Small intestine (tissue), 7 donors: ENCODE measurements around the gene CNOT4. TPM values are rescaled to one million over a fixed set of nuclear protein-coding genes. Genes with fewer than 3 reads are reported as not detected.
A peak's percentile ranks its signal among the peaks of the same experiment; 100 is the strongest.

Experiments
- DNase-seq, 2 donors: peaks; one replicate each; pipeline versions ENCODE4 v3.0.0 to v3.0.0-alpha.2; 2013
- FAIRE-seq: peaks from 2 replicates; lab custom pipeline; 2012; peaks lifted over from hg19 to GRCh38; lab: Jason Lieb, UNC
- H3K27ac ChIP-seq, 3 donors: one replicate each; pipeline ENCODE4 v1.5.1; 2013; ENCODE audit warnings: low read length in 2 of 3, mild to moderate bottlenecking in 2 of 3, control low read depth in 1 of 3, inconsistent platforms in 1 of 3, low read depth in 1 of 3, moderate library complexity in 1 of 3
- H3K27me3 ChIP-seq, 3 donors: one replicate each; pipeline ENCODE4 v1.6.1; 2013; ENCODE audit warnings: low read length in 3 of 3, inconsistent platforms in 1 of 3; ENCODE audit not compliant: control insufficient read depth in 3 of 3, insufficient read depth in 3 of 3
- H3K36me3 ChIP-seq, 3 donors: one replicate each; pipeline ENCODE4 v1.6.1; 2013; ENCODE audit warnings: low read length in 3 of 3, inconsistent platforms in 1 of 3, low read depth in 1 of 3, mild to moderate bottlenecking in 1 of 3, moderate library complexity in 1 of 3; ENCODE audit not compliant: control insufficient read depth in 3 of 3, insufficient read depth in 2 of 3
- H3K4me1 ChIP-seq, 3 donors: one replicate each; pipeline ENCODE4 v1.6.1; 2013; ENCODE audit warnings: low read length in 2 of 3, inconsistent platforms in 1 of 3, low read depth in 1 of 3, mild to moderate bottlenecking in 1 of 3, moderate library complexity in 1 of 3; ENCODE audit not compliant: control insufficient read depth in 3 of 3, insufficient read depth in 2 of 3
- H3K4me3 ChIP-seq, 3 donors: one replicate each; pipeline ENCODE4 v1.5.1; 2013; ENCODE audit warnings: low read length in 3 of 3, control low read depth in 1 of 3, inconsistent platforms in 1 of 3, low read depth in 1 of 3, mild to moderate bottlenecking in 1 of 3, moderate library complexity in 1 of 3
- H3K9me3 ChIP-seq, 2 donors: one replicate each; pipeline ENCODE4 v1.6.1; 2013; ENCODE audit warnings: low read depth in 1 of 2, low read length in 1 of 2; ENCODE audit not compliant: control insufficient read depth in 2 of 2, insufficient read depth in 1 of 2
- WGBS, 3 donors: extraction: QIAGEN DNeasy Blood & Tissue Kit; methylation state at CpG; one replicate each; pipeline ENCODE4 v1.1.7; 2013; 5-methylcytosine and 5-hydroxymethylcytosine counted together
- polyA plus RNA-seq, 4 donors: library from polyadenylated mRNA; stranded (reverse) in 3 of 4; unstranded in 1 of 4; fragments of 200-250 nt in 3 of 4; fragments of 120-200 nt in 1 of 4; gene quantifications; one replicate each; pipeline versions ENCODE4 v1.2.1 to v1.2.3, GENCODE V29; 2013
- donor health status: healthy with polysubstance abuse.
- donor health status: control.
- donor health status: control.
- donor health status: Bipolar disorder and iron deficiency.
- donor health status: healthy.

The CNOT4 gene
- polyA plus RNA-seq, 4 donors: 5.1 to 19.3 (median 6.2) TPM

DNA sequence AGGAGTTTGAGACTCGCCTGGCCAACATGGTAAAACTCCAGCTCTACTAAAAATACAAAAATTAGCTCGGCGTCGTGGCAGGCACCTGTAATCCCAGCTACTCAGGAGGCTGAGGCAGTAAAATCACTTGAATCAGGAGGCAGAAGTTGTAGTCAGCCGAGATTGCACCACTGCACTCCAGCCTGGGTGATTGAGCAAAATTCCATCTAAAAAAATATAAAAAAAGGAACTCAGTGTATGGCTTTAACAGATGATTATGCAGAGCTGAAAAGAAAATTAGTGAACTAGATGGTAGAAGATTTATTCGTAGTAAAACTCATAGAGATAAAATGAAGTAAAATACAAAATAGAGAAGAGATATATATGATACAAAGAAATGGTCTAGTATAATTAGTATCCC lies 12.6 kb upstream of the CNOT4 start:
- H3K27me3 ChIP-seq: no peaks in the 10 kb centered on the region

DNA sequence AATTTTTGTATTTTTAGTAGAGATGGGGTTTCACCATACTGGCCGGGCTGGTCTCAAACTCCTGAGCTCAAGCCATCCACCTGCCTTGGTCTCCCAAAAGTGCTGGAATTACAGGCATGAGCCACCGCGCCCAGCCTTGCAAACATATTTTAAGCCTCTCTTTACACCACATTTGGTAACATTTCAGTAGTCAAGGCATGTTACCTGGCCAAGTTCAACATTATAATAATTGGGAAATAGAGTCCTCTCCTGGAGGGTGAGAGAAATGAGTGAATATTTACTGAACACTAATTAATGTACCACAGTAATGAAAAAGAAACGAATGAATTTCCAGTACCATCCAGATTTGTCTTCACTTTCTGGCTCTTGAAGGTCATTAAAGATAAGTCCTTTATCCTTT lies 10.0 kb upstream of the CNOT4 start:
- FAIRE-seq: no peak

More for the DNA sequence above, 12.6 kb upstream of the CNOT4 start:
- Histone ChIP-seq H3K9me3 (no peaks in the 10 kb centered on the region), H3K4me1 (no peaks in the 10 kb centered on the region), H3K36me3 (no peaks in the 10 kb centered on the region), H3K27ac (no peak overlapping the region), H3K4me3 (no peak overlapping the region)
- DNase-seq (no peak), FAIRE-seq (no peak)
- WGBS, 3 donors: 86 to 90% (median 90%) methylated on average over 6 of the region's 6 CpGs

DNA sequence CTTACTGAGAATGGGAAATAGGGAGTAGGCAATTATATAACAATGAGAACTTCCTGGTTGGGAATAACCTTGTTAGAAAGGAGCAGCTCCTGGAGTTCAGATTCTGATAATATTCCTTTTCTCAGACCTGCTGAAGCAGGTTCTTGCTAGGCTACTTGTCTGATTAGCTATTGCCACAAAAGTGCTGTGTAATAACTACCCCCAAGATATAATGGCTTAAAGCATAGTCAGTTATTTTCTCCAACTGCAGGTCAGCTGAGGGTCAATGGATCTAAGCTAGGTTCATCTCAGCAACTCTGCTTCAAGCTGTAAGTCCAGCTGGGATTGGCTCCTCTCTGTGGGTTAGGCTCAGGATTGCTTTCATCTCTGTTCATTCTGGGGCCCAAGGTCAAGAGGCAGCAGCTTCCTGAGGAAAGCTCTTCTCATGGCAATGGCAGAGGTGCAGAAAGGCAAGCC lies 9.4 kb upstream of the CNOT4 start:
- FAIRE-seq: no peak
- DNase-seq: peak in 1 of 2 donors; percentile 7
- no peak overlapping the region for H3K4me3 ChIP-seq
- no peak overlapping the region for H3K27ac ChIP-seq
- no peaks in the 10 kb centered on the region for H3K4me1 ChIP-seq
- no peaks in the 10 kb centered on the region for H3K9me3 ChIP-seq
- H3K36me3 ChIP-seq: no peaks in the 10 kb centered on the region
- H3K27me3 ChIP-seq: no peaks in the 10 kb centered on the region

More for the DNA sequence above, 10.0 kb upstream of the CNOT4 start:
- WGBS, 3 donors: 87 to 92% (median 91%) methylated on average over 4 of the region's 4 CpGs
- Histone ChIP-seq H3K27ac (no peak overlapping the region), H3K27me3 (no peaks in the 10 kb centered on the region), H3K4me3 (no peak overlapping the region), H3K9me3 (no peaks in the 10 kb centered on the region), H3K4me1 (no peaks in the 10 kb centered on the region), H3K36me3 (no peaks in the 10 kb centered on the region)
- DNase-seq: no peak

DNA sequence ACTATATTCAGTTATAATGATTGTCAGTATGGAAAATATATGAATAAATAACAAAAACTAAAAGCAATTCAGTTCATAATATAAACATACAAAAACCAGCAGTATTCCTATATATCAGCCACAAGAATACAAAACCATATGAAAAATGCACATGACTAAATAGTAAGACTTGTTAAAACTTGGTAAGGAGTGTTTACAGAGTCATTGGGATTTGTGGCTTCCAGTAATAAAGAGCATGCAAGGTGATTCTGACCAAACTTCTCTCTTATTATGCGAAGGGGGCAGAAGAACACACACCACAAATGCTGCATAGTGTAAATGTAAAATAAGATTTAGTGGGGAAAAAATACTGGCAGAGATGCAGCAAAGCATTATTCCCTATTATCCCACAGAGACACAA lies 8.8 kb upstream of the CNOT4 start:
- FAIRE-seq (no peak), DNase-seq (no peak)
- 92 to 94% (median 93%) methylated on average over 1 of the region's 1 CpG for WGBS, 3 donors
- no peaks in the 10 kb centered on the region for H3K9me3 ChIP-seq
- H3K27ac ChIP-seq: no peak overlapping the region
- no peak overlapping the region for H3K4me3 ChIP-seq
- no peaks in the 10 kb centered on the region for H3K36me3 ChIP-seq
- no peaks in the 10 kb centered on the region for H3K27me3 ChIP-seq
- no peaks in the 10 kb centered on the region for H3K4me1 ChIP-seq

DNA sequence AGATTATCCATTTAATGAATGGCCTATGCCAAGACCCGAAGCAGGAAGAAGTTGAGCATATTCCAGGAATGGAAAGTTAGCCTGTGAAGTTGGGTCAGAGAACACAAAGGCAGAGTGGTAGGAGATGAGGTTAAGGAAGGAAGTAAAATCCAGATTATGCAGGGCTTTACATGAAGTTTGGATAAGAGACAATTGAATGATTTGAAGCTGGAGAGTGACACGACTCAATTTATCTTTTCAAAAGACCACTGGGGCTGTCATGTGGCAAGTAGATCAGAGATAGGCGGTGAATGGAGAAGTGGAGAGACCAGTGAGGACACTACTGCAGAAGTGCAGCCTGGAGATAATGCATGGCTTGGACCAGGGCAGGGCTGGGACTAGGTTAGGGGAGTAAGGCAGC lies 7.2 kb upstream of the CNOT4 start:
- Histone ChIP-seq H3K4me1 (no peaks in the 10 kb centered on the region), H3K9me3 (no peaks in the 10 kb centered on the region), H3K36me3 (no peaks in the 10 kb centered on the region), H3K4me3 (no peak overlapping the region), H3K27ac (no peak overlapping the region), H3K27me3 (no peaks in the 10 kb centered on the region)
- no peak for DNase-seq
- FAIRE-seq: no peak
- 62 to 73% (median 72%) methylated on average over 3 of the region's 3 CpGs for WGBS, 3 donors

DNA sequence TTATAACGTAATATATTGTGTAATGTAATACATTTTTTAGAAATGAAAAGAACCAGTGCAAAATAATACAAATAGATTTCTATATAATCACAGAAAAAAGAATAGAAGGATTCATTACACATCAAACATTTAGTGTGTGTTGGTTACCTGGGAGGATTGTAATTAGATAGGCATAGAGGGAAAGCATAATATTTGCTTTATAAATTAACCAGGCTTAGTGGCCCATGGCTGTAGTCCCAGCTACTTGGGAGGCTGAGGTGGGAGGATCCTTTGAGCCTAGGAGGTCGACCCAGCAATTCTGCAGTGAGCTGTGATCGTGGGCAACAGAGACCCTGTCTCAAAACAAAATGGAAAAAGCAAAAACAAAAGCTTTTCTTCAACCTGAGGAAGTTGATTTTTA lies 5.0 kb upstream of the CNOT4 start:
- Histone ChIP-seq H3K27me3 (no peaks in the 10 kb centered on the region), H3K27ac (no peak overlapping the region), H3K4me3 (no peak overlapping the region), H3K36me3 (no peaks in the 10 kb centered on the region), H3K4me1 (peaks cover 0 to 2% (median 0%) of the 10 kb centered on the region in 3 donors), H3K9me3 (no peaks in the 10 kb centered on the region)
- WGBS, 3 donors: 63 to 75% (median 72%) methylated on average over 3 of the region's 3 CpGs
- no peak for FAIRE-seq
- no peak for DNase-seq

DNA sequence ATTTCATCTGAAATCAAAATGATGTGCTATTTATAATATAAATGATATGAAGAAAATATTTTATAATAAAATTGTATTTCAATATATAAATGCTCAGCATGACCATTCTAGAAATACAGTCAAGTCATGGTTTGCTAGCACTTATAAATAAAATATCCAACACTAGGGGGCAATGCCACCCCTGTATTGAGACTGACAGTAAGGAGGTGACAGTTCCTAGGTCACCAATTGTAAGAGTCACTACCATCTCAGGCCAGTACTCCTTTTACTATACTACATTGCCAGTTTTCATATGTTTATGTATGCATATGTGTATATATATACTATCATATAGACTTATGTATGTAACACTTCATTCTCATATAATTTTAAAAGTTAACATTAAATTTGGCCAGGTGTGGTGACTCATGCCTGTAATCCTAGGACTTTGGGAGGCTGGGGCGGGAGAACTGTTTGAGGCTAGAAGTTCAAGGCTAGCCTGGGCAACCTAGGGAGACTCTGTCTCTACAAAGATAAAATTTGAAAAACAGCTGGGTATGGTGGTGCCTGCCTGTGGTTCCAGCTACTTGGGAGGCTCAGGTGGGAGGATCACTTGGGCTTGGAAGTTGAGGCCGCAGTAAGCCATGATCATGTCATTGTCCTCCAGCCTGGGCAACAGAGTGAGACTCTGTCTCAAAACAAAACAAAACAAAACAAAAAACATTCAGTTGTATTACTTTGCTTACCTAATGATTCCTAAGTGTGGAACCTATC lies 2.4 kb upstream of the CNOT4 start:
- 88 to 96% (median 92%) methylated on average over 2 of the region's 2 CpGs for WGBS, 3 donors
- Histone ChIP-seq H3K36me3 (no peaks in the 10 kb centered on the region), H3K27ac (no peak overlapping the region), H3K27me3 (no peaks in the 10 kb centered on the region), H3K4me3 (no peak overlapping the region), H3K4me1 (peaks cover 0 to 2% (median 2%) of the 10 kb centered on the region in 3 donors), H3K9me3 (no peaks in the 10 kb centered on the region)
- DNase-seq (peak; percentile 60 to 66), FAIRE-seq (no peak)

DNA sequence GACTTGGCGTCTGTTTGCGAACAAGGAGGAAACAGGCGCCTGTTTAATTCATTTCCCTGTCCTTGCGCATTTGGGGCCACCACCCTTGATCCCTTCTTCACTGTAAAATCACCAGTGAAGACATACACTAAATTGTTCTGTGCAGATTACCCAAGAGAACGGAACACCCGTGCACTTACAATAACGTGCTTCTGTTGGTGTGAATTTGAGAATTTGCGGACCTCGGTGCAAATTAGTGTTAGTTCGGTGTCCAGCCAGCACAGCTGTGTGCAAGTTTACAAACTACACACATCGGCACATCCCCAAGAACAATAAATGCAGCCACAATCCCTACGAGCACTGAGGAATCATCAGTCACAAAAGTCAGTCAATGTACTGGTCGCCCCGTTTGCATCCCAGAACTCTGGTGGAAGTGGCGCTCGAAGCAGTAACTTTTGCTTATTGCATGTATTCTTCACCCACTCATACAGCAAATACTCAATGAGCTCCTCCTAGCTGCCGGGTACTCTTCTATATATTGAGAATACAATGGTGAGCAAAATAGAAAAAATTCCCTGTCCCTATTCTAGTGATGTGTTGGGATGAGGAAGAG lies 786 bp upstream of the CNOT4 start:
- Histone ChIP-seq H3K4me1 (peaks cover 0 to 2% (median 2%) of the 10 kb centered on the region in 3 donors), H3K27ac (peak overlapping the region in 2 of 3 donors; percentile 18 to 50), H3K27me3 (no peaks in the 10 kb centered on the region), H3K9me3 (no peaks in the 10 kb centered on the region), H3K4me3 (peak overlapping the region in 2 of 3 donors; percentile 53 to 74), H3K36me3 (no peaks in the 10 kb centered on the region)
- 1 to 2% (median 1%) methylated on average over 17 of the region's 17 CpGs for WGBS, 3 donors
- FAIRE-seq (no peak), DNase-seq (no peak)
